Measurements from ENCODE around the gene NUP62CL.

Gene NUP62CL

GRCh38 chrX:107146670-107147069 is 59.6 kb downstream of the NUP62CL start:
- no peak for DNase-seq

GRCh38 chrX:107135965-107136307 is 70.3 kb downstream of the NUP62CL start:
- DNase-seq: no peak

GRCh38 chrX:107135049-107135964 is 70.9 kb downstream of the NUP62CL start:
- DNase-seq: peak; percentile 43

- no peak for DNase-seq
These were observed 82.5 kb downstream of the NUP62CL start for GRCh38 chrX:107123750-107124149.

- no peak for DNase-seq
These were observed 87.0 kb downstream of the NUP62CL start for GRCh38 chrX:107119283-107119682.

GRCh38 chrX:107118322-107119147 is 87.7 kb downstream of the NUP62CL start, which contains the start of gene RBM41:
Gene RBM41, minus strand, starts transcription at chrX:107118822. Its CDS starts 49 bp downstream, at chrX:107118773.
- peak; percentile 88 for DNase-seq

- DNase-seq: peak; percentile 39
These were observed 88.3 kb downstream of the NUP62CL start for GRCh38 chrX:107117993-107118321.

- DNase-seq: no peak
These were observed 98.8 kb downstream of the NUP62CL start for GRCh38 chrX:107107459-107107858.

GRCh38 chrX:107102980-107103379 is 103.3 kb downstream of the NUP62CL start:
- peak; percentile 30 for DNase-seq

GRCh38 chrX:107076158-107076557 is 130.1 kb downstream of the NUP62CL start:
- no peak for DNase-seq

All from hematopoietic multipotent progenitor cell treated with erythropoietin and hydrocortisone succinate and interleukin-3 and kit ligand, for 6 days (in vitro differentiated cells).